Panc1 (cell line): ENCODE data around the gene KCNA10.
A peak's percentile ranks its signal among the peaks of the same experiment; 100 is the strongest.

Source experiments
- POLR2AphosphoS5 ChIP-seq: IDR thresholded peaks from 2 replicates; pipeline ENCODE4 v1.6.1; 2012; ENCODE audit warnings: mild to moderate bottlenecking, low read depth, low read length, moderate library complexity
- SIN3A ChIP-seq: IDR thresholded peaks from 2 replicates; pipeline ENCODE4 v1.6.1; 2012; ENCODE audit warnings: low read depth, mild to moderate bottlenecking, low read length, moderate library complexity, borderline replicate concordance; ENCODE audit not compliant: insufficient read depth
- TF ChIP-seq, protein P1 (sequence below): fragments of 450-650 bp; IDR thresholded peaks from 2 replicates; pipeline ENCODE4 v1.5.1; 2017; ENCODE audit warnings: mild to moderate bottlenecking

DNA sequence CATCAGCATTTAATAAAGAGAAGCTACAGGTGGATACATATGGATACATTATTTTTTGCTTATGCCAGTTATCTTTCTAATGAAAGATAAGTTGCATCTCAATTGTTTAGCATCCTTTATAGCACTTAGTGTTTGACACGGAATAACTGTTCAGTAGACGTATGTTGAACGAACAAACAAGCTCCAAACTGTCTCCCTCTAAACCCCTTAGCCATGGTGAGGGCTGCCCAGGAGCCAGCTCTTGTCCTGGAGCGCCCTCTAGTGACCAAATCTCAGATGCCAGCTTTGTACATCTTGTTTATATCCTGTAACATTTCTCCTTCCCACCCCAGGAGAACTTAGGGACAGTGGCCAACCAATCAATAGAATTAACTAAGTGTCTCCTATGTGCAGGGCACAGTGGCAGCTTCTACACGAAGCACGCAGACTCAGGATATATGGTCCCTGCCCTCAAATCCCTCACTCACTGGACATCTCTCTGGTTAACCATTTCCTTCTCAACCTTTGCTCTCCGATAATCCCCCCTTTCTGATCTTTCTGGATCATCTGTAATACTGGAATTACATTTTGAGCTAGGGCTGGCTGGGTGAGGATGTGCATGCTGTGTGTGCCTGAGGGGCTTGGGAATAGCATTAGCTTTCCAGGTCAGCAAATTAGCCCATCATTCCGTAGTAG lies 22.9 kb downstream of the KCNA10 start:
- TF ChIP-seq, protein P1, sequence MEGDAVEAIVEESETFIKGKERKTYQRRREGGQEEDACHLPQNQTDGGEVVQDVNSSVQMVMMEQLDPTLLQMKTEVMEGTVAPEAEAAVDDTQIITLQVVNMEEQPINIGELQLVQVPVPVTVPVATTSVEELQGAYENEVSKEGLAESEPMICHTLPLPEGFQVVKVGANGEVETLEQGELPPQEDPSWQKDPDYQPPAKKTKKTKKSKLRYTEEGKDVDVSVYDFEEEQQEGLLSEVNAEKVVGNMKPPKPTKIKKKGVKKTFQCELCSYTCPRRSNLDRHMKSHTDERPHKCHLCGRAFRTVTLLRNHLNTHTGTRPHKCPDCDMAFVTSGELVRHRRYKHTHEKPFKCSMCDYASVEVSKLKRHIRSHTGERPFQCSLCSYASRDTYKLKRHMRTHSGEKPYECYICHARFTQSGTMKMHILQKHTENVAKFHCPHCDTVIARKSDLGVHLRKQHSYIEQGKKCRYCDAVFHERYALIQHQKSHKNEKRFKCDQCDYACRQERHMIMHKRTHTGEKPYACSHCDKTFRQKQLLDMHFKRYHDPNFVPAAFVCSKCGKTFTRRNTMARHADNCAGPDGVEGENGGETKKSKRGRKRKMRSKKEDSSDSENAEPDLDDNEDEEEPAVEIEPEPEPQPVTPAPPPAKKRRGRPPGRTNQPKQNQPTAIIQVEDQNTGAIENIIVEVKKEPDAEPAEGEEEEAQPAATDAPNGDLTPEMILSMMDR = peak; percentile 92
- TF ChIP-seq SIN3A = no peak
- TF ChIP-seq POLR2AphosphoS5 = no peak
